Fibroblast of lung (primary cell): ENCODE data around the gene BRCA2. TPM values are rescaled to one million over a fixed set of nuclear protein-coding genes. Genes with fewer than 3 reads are reported as not detected.

ENCODE experiments used
- DNase-seq, 2 donors: peaks; one replicate each; pipeline versions ENCODE4 v3.0.0 to v3.0.0-alpha.2; 2010; ENCODE audit warnings: low read depth in 2 of 2
- H2AFZ ChIP-seq: 2 replicates; pipeline ENCODE4 v1.5.1; 2012; ENCODE audit warnings: low read length, control low read depth, inconsistent platforms
- H3K27ac ChIP-seq: 2 replicates; pipeline ENCODE4 v1.5.1; 2011; ENCODE audit warnings: low read length, control low read depth; ENCODE audit not compliant: insufficient read depth
- H3K27me3 ChIP-seq: 2 replicates; pipeline ENCODE4 v1.5.1; 2011; ENCODE audit warnings: mild to moderate bottlenecking, low read length; ENCODE audit not compliant: control insufficient read depth, insufficient read depth
- H3K36me3 ChIP-seq: 2 replicates; pipeline ENCODE4 v1.5.1; 2011; ENCODE audit warnings: low read length; ENCODE audit not compliant: control insufficient read depth, insufficient read depth
- H3K4me1 ChIP-seq: 2 replicates; pipeline ENCODE4 v1.5.1; 2011; ENCODE audit warnings: low read length; ENCODE audit not compliant: control insufficient read depth, insufficient read depth; ENCODE audit errors: extremely low read depth
- H3K4me2 ChIP-seq: 2 replicates; pipeline ENCODE4 v1.5.1; 2011; ENCODE audit warnings: low read length, control low read depth; ENCODE audit not compliant: insufficient read depth; ENCODE audit errors: extremely low read depth
- H3K4me3 ChIP-seq, 4 experiments: fragments of 200-600 bp in 1 of 4; sonication (generic) in 1 of 4; replicated peaks in 1 of 4; 2 replicates each; pipeline ENCODE4 v1.5.1; 2011 to 2016; ENCODE audit warnings: low read length in 4 of 4, low read depth in 3 of 4, mild to moderate bottlenecking in 3 of 4, control low read depth in 2 of 4, inconsistent platforms in 1 of 4, mixed read lengths in 1 of 4; ENCODE audit not compliant: insufficient read depth in 1 of 4; ENCODE audit errors: control extremely low read depth in 1 of 4
- H3K79me2 ChIP-seq: 2 replicates; pipeline ENCODE4 v1.5.1; 2012; ENCODE audit warnings: mild to moderate bottlenecking, low read length, inconsistent platforms; ENCODE audit not compliant: control insufficient read depth, insufficient read depth
- H3K9ac ChIP-seq: 2 replicates; pipeline ENCODE4 v1.5.1; 2011; ENCODE audit warnings: mild to moderate bottlenecking, low read length, control low read depth; ENCODE audit not compliant: insufficient read depth
- H3K9me3 ChIP-seq: 2 replicates; pipeline ENCODE4 v1.5.1; 2012; ENCODE audit warnings: low read depth, low read length; ENCODE audit not compliant: control insufficient read depth, insufficient read depth
- H4K20me1 ChIP-seq: 2 replicates; pipeline ENCODE4 v1.5.1; 2011; ENCODE audit warnings: low read length; ENCODE audit not compliant: control insufficient read depth, insufficient read depth; ENCODE audit errors: extremely low read depth
- EZH2 ChIP-seq: IDR thresholded peaks from 2 replicates; pipeline ENCODE4 v1.5.1; 2012; ENCODE audit warnings: low read length, control low read depth, mild to moderate bottlenecking; ENCODE audit errors: missing control alignments
- polyA plus RNA-seq, 2 donors: library from polyadenylated mRNA; depleted of rRNA in 1 of 2; stranded (reverse) in 1 of 2; unstranded in 1 of 2; fragments of >200 nt; gene quantifications; 2 replicates each; pipeline ENCODE4 v1.2.1, GENCODE V29; 2011 to 2012; ENCODE audit warnings: missing spikeins in 1 of 2
- total RNA-seq: library from RNA; depleted of rRNA; stranded (reverse); fragments of >200 nt; gene quantifications from 2 replicates; pipeline ENCODE4 v1.2.1, GENCODE V29; 2014
- TF ChIP-seq, protein P1 (sequence below), 2 donors: IDR thresholded peaks in 1 of 2; conservative IDR thresholded peaks in 1 of 2; 1 replicate in 1 of 2; 2 replicates in 1 of 2; pipeline ENCODE4 v1.5.1; 2011 to 2012; ENCODE audit warnings: low read length in 2 of 2, control low read depth in 1 of 2, inconsistent platforms in 1 of 2, low read depth in 1 of 2, mild to moderate bottlenecking in 1 of 2

Gene BRCA2
- total and polyA plus RNA-seq, 2 donors (not counting 1 experiment from before 2014, with no cell fraction given), result 2.0 to 4.5 TPM

- Histone ChIP-seq H3K4me1 (no peaks in the 10 kb centered on the region), H3K79me2 (no peaks in the 10 kb centered on the region), H3K9me3 (no peaks in the 10 kb centered on the region), H3K27ac (no peak overlapping the region), H2AFZ (no peak overlapping the region), H3K9ac (no peak overlapping the region), H4K20me1 (no peaks in the 10 kb centered on the region), H3K27me3 (no peaks in the 10 kb centered on the region), H3K36me3 (no peaks in the 10 kb centered on the region), H3K4me2 (no peak overlapping the region), H3K4me3 (no peak overlapping the region)
- no peak for DNase-seq
- TF ChIP-seq, protein P1, sequence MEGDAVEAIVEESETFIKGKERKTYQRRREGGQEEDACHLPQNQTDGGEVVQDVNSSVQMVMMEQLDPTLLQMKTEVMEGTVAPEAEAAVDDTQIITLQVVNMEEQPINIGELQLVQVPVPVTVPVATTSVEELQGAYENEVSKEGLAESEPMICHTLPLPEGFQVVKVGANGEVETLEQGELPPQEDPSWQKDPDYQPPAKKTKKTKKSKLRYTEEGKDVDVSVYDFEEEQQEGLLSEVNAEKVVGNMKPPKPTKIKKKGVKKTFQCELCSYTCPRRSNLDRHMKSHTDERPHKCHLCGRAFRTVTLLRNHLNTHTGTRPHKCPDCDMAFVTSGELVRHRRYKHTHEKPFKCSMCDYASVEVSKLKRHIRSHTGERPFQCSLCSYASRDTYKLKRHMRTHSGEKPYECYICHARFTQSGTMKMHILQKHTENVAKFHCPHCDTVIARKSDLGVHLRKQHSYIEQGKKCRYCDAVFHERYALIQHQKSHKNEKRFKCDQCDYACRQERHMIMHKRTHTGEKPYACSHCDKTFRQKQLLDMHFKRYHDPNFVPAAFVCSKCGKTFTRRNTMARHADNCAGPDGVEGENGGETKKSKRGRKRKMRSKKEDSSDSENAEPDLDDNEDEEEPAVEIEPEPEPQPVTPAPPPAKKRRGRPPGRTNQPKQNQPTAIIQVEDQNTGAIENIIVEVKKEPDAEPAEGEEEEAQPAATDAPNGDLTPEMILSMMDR (conservative IDR thresholded peaks at IDR 0.05 in 1 of 2, IDR thresholded peaks at IDR 0.05 in 1 of 2; ENCODE audit: low read depth in 1 of 2, low read length in 2 of 2), result no peak
- no peak for TF ChIP-seq EZH2
Observed at GRCh38 chr13:32277839-32278238, 37.5 kb upstream of the BRCA2 start.

DNA sequence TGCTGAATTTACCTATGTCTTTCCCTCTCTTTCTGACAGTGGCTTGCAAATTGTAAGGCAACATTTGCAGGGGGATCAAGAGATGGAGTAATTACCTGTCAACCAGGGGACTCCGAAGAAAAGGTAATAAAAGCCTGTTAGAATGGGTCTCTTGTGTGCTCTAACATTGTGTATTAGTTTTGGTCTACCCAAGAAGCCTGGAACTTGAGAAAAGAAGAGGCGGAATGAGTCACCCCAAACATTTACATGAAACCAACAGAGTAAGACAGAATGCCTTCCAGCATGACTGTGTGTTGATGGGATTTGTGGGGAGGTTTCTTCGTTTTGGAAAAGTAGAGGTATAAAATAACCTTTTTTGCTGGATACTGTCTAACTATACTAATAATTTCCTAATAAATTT, 36.9 kb upstream of the BRCA2 start:
- DNase-seq, result peak; percentile 54 to 87
- Histone ChIP-seq H3K9ac (no peak overlapping the region), H3K9me3 (no peaks in the 10 kb centered on the region), H3K27ac (no peak overlapping the region), H3K36me3 (no peaks in the 10 kb centered on the region), H3K4me2 (no peak overlapping the region), H4K20me1 (no peaks in the 10 kb centered on the region), H3K4me1 (no peaks in the 10 kb centered on the region), H3K27me3 (no peaks in the 10 kb centered on the region), H3K79me2 (no peaks in the 10 kb centered on the region), H2AFZ (no peak overlapping the region), H3K4me3 (no peak overlapping the region)
- no peak for TF ChIP-seq EZH2
- TF ChIP-seq, protein P1 (conservative IDR thresholded peaks at IDR 0.05 in 1 of 2, IDR thresholded peaks at IDR 0.05 in 1 of 2; ENCODE audit: low read depth in 1 of 2, low read length in 2 of 2), result no peak

DNA sequence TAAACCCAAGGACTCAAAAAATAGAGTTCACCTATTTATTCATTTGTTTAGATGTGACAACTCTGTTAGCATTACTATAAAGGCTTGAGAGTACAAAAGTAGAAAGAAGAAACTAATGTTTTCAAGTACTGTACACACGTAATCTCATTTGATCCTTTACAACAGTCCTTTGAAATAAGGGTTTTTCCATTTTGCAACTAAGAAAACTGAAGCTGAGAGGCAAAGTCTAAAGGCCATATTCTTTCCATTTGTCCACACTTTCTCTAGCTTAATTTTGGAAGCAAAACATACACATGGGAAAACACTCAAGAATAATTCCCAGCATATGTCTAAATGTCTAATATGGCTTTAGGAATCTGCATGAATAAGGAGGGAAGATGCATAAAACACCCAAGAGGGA, 34.2 kb upstream of the BRCA2 start:
- no peak for TF ChIP-seq EZH2
- TF ChIP-seq, protein P1 (conservative IDR thresholded peaks at IDR 0.05 in 1 of 2, IDR thresholded peaks at IDR 0.05 in 1 of 2; ENCODE audit: low read depth in 1 of 2, low read length in 2 of 2), result no peak
- no peaks in the 10 kb centered on the region for H4K20me1 ChIP-seq
- no peak for DNase-seq
- H3K4me1 ChIP-seq, result peaks cover 2% of the 10 kb centered on the region
- no peak overlapping the region for H3K9ac ChIP-seq
- H3K4me2 ChIP-seq, result no peak overlapping the region
- H3K4me3 ChIP-seq, result no peak overlapping the region
- H3K79me2 ChIP-seq, result no peaks in the 10 kb centered on the region
- no peak overlapping the region for H2AFZ ChIP-seq
- no peaks in the 10 kb centered on the region for H3K36me3 ChIP-seq
- no peaks in the 10 kb centered on the region for H3K9me3 ChIP-seq
- H3K27me3 ChIP-seq, result no peaks in the 10 kb centered on the region
- no peak overlapping the region for H3K27ac ChIP-seq
